K562 (cell line): ENCODE measurements around the gene CSNK1A1L. TPM values are rescaled to one million over a fixed set of nuclear protein-coding genes. Genes with fewer than 3 reads are reported as not detected.

Experiments
- ATAC-seq: fragments of 200-7000 bp; cut with Tn5 transposase; 3 replicates; pipeline ENCODE4 v1.9.1; 2020; ENCODE audit warnings: moderate library complexity
- BruUV-seq: library from RNA; stranded (reverse); fragments of 400-500 nt; replicated peaks from 2 replicates; lab custom pipeline; 2021; lab: Mats Ljungman, UMichigan
- CTCF ChIA-PET: fragments of 300-600 bp; formaldehyde crosslinking; extraction: SDS; loops from one replicate; lab custom pipeline; 2021; ENCODE audit warnings: low intra/inter-chr PET ratio; lab: Yijun Ruan, JAX
- POLR2A ChIA-PET: fragments of 300-600, 350-650 bp; sonication (Branson Sonifier 250); formaldehyde crosslinking; extraction: SDS; loops from one replicate; lab custom pipeline; 2021; ENCODE audit warnings: antibody characterized with exemption, inconsistent platforms; lab: Yijun Ruan, JAX
- DNase-seq, 4 experiments: peaks; one replicate each; pipeline versions ENCODE4 v3.0.0 to v3.0.0-alpha.2; 2011 to 2018; ENCODE audit warnings: low spot score in 3 of 4, mixed read lengths in 3 of 4; ENCODE audit errors: extremely low read depth in 1 of 4
- FAIRE-seq: peaks from 2 replicates; lab custom pipeline; 2011; peaks lifted over from hg19 to GRCh38; lab: Jason Lieb, UNC
- H2AFZ ChIP-seq: 2 replicates; pipeline ENCODE4 v1.6.0; 2011; ENCODE audit warnings: low read depth, low read length, control low read depth, inconsistent platforms
- H3K27ac ChIP-seq: fragments of 200-600 bp; 3 replicates; pipeline ENCODE4 v1.8.0; 2011; ENCODE audit warnings: low read depth, mild to moderate bottlenecking, control low read depth, inconsistent platforms, low read length, moderate library complexity, mixed read lengths; ENCODE audit errors: extremely low read depth
- H3K27me3 ChIP-seq, 2 experiments: fragments of 300-600 bp in 1 of 2; 2 replicates in 1 of 2; 3 replicates in 1 of 2; pipeline versions ENCODE4 v1.6.0 to v1.8.0; 2011; ENCODE audit warnings: inconsistent platforms in 2 of 2, low read length in 2 of 2, mild to moderate bottlenecking in 1 of 2, mixed read lengths in 1 of 2, moderate library complexity in 1 of 2; ENCODE audit not compliant: control insufficient read depth in 2 of 2, insufficient read depth in 2 of 2
- H3K36me3 ChIP-seq: fragments of 300-600 bp; 3 replicates; pipeline ENCODE4 v1.8.0; 2011; ENCODE audit warnings: mild to moderate bottlenecking, low read length, inconsistent platforms; ENCODE audit not compliant: control insufficient read depth, insufficient read depth
- H3K4me1 ChIP-seq, 2 experiments: fragments of 200-600 bp in 1 of 2; replicated peaks in 1 of 2; 2 replicates in 1 of 2; 3 replicates in 1 of 2; pipeline versions ENCODE4 v1.5.1 to v1.8.0; 2011; ENCODE audit warnings: inconsistent platforms in 2 of 2, low read length in 2 of 2, mild to moderate bottlenecking in 1 of 2, mixed read lengths in 1 of 2, moderate library complexity in 1 of 2; ENCODE audit not compliant: control insufficient read depth in 2 of 2, insufficient read depth in 2 of 2
- H3K4me2 ChIP-seq: 2 replicates; pipeline ENCODE4 v1.6.1; 2011; ENCODE audit warnings: low read length, control low read depth, inconsistent platforms, mixed read lengths; ENCODE audit not compliant: insufficient read depth
- H3K4me3 ChIP-seq: fragments of 200-600 bp; sonication (generic), shearing (Covaris generic); 2 replicates; pipeline ENCODE4 v1.5.1; 2016; ENCODE audit warnings: control low read depth, inconsistent platforms
- H3K79me2 ChIP-seq: fragments of 200-600 bp; 3 replicates; pipeline ENCODE4 v1.8.0; 2011; ENCODE audit warnings: low read length, inconsistent platforms; ENCODE audit not compliant: control insufficient read depth, insufficient read depth
- H3K9ac ChIP-seq, 2 experiments: 2 replicates each; pipeline versions ENCODE4 v1.6.0 to v1.6.1; 2011; ENCODE audit warnings: low read depth in 2 of 2, low read length in 2 of 2, control low read depth in 1 of 2, inconsistent platforms in 1 of 2, mild to moderate bottlenecking in 1 of 2, mixed read lengths in 1 of 2; ENCODE audit not compliant: insufficient read depth in 1 of 2
- H3K9me1 ChIP-seq: one replicate; pipeline ENCODE4 v1.6.0; 2011; ENCODE audit warnings: inconsistent platforms, mild to moderate bottlenecking, low read length, moderate library complexity; ENCODE audit not compliant: control insufficient read depth, insufficient read depth
- H3K9me3 ChIP-seq: replicated peaks from 2 replicates; pipeline ENCODE4 v1.5.1; 2011; ENCODE audit warnings: low read depth, low read length, inconsistent platforms; ENCODE audit not compliant: control insufficient read depth, insufficient read depth
- H4K20me1 ChIP-seq: replicated peaks from 2 replicates; pipeline ENCODE4 v1.6.1; 2011; ENCODE audit warnings: low read length, inconsistent platforms, mixed read lengths; ENCODE audit not compliant: control insufficient read depth, insufficient read depth
- ID3 ChIP-seq, 2 experiments: fragments of 250-450 bp in 1 of 2; fragments of 450-650 bp in 1 of 2; sonication (Bioruptor Pico) in 1 of 2; IDR thresholded peaks; 2 replicates each; pipeline versions ENCODE4 v1.6.1 to v1.8.0; 2016 to 2021; ENCODE audit warnings: mild to moderate bottlenecking in 2 of 2, moderate library complexity in 2 of 2, missing compliant biosample characterization in 1 of 2, missing genetic modification characterization in 1 of 2
- JUN ChIP-seq, 2 experiments: sonication (generic) in 1 of 2; formaldehyde crosslinking in 1 of 2; IDR thresholded peaks; 2 replicates each; pipeline versions ENCODE4 v1.6.1 to v1.8.0; 2012 to 2022; ENCODE audit warnings: borderline replicate concordance in 2 of 2, mild to moderate bottlenecking in 2 of 2, improper control_type of control experiment in 1 of 2, low read depth in 1 of 2, low read length in 1 of 2, missing genetic modification reagents in 1 of 2
- KAT7 ChIP-seq: sonication (generic); formaldehyde crosslinking; IDR thresholded peaks from 2 replicates; pipeline ENCODE4 v1.8.0; 2022; ENCODE audit warnings: missing genetic modification reagents, mild to moderate bottlenecking, borderline replicate concordance
- NONO ChIP-seq, 2 experiments: fragments of 200-400 bp in 1 of 2; fragments of 450-650 bp in 1 of 2; formaldehyde crosslinking in 1 of 2; IDR thresholded peaks; 2 replicates each; pipeline ENCODE4 v1.6.1; 2017; ENCODE audit warnings: low read depth in 2 of 2, mild to moderate bottlenecking in 2 of 2, moderate library complexity in 2 of 2, low read length in 1 of 2
- RBBP5 ChIP-seq: fragments of 200-600 bp; sonication (generic); IDR thresholded peaks from 2 replicates; pipeline ENCODE4 v1.6.1; 2012; ENCODE audit warnings: borderline replicate concordance, mild to moderate bottlenecking, low read length, control low read depth, inconsistent platforms; ENCODE audit not compliant: insufficient read depth, poor library complexity, severe bottlenecking
- SMAD3 ChIP-seq: fragments of 450-650 bp; formaldehyde crosslinking; conservative IDR thresholded peaks from 2 replicates; pipeline ENCODE4 v1.4.0; 2020; ENCODE audit warnings: mild to moderate bottlenecking
- SMARCA4 ChIP-seq: fragments of 450-650 bp; IDR thresholded peaks from 2 replicates; pipeline ENCODE4 v1.6.1; 2016
- VEZF1 ChIP-seq: fragments of 200-800 bp; sonication (Bioruptor generic); IDR thresholded peaks from 2 replicates; pipeline ENCODE4 v1.6.1; 2017; ENCODE audit warnings: missing genetic modification characterization, missing compliant biosample characterization
- ZC3H11A ChIP-seq: IDR thresholded peaks from 2 replicates; pipeline ENCODE4 v1.6.1; 2012; ENCODE audit warnings: low read depth, low read length, improper control_type of control experiment
- ZFP1 ChIP-seq: fragments of 450-650 bp; formaldehyde crosslinking; IDR thresholded peaks from 2 replicates; pipeline ENCODE4 v1.4.0; 2020; ENCODE audit warnings: mild to moderate bottlenecking, mixed read lengths
- WGBS: fragments of 100-300 bp; shearing (Covaris generic); methylation state at CpG from one replicate; pipeline ENCODE4 v1.1.6; 2016; ENCODE audit warnings: low coverage, mixed read lengths; ENCODE audit not compliant: insufficient coverage; ENCODE audit errors: missing lambda C conversion rate; 5-methylcytosine and 5-hydroxymethylcytosine counted together
- in situ Hi-C: fragments of 300-500 bp; cut with MboI; formaldehyde crosslinking; loops from 4 replicates; pipeline ENCODE4 v1.15.0; 2018; ENCODE audit warnings: inconsistent platforms, mixed read lengths
- intact Hi-C: fragments of 100-400 bp; cut with micrococcal nuclease; formaldehyde crosslinking; loops from 2 replicates; pipeline ENCODE4 v1.14.2; 2022
- polyA plus RNA-seq, 8 experiments: library from polyadenylated mRNA; depleted of rRNA in 4 of 8; stranded (reverse) in 5 of 8; unstranded in 3 of 8; fragments of >200 nt; fragmentation: Nextera tagmentation in 2 of 8; fragmentation: Illumina TruSeq in 1 of 8; extraction: Ambion mirVana in 2 of 8; extraction: Trizol in 1 of 8; gene quantifications; 2 replicates each; pipeline versions ENCODE4 v1.2.1 to v1.2.3, GENCODE V29; 2011 to 2014; ENCODE audit warnings: inconsistent platforms in 1 of 8, missing spikeins in 1 of 8
- total RNA-seq, 7 experiments: library from RNA; depleted of rRNA in 6 of 7; stranded (reverse); fragments of >200 nt in 6 of 7; fragmentation: Illumina TruSeq in 2 of 7; extraction: Trizol in 2 of 7; gene quantifications; 2 replicates each; pipeline versions ENCODE4 v1.2.1 to v1.2.3, GENCODE V29; 2011 to 2021; ENCODE audit warnings: low replicate concordance in 1 of 7
- TF ChIP-seq, protein P1 (sequence below): fragments of 200-800 bp; sonication (Bioruptor generic); IDR thresholded peaks from 2 replicates; pipeline ENCODE4 v1.6.1; 2016; ENCODE audit warnings: missing genetic modification characterization, missing compliant biosample characterization
- TF ChIP-seq, protein P2 (sequence below): sonication (generic); formaldehyde crosslinking; IDR thresholded peaks from 2 replicates; pipeline ENCODE4 v1.8.1; 2022; ENCODE audit warnings: missing genetic modification reagents

The CSNK1A1L gene
- total and polyA plus RNA-seq, 9 of the 15 experiments (the other 6 are each of a cell fraction or from before 2014, with no cell fraction given): not detected

GRCh38 chr13:37085606-37086005 is 19.9 kb downstream of the CSNK1A1L start:
- H3K9ac ChIP-seq: no peak overlapping the region
- H3K27ac ChIP-seq: no peak overlapping the region
- H2AFZ ChIP-seq: no peak overlapping the region
- ATAC-seq (no peak), FAIRE-seq (no peak), DNase-seq (no peak)
- H3K4me3 ChIP-seq: no peak overlapping the region
- ChIA-PET POLR2A (no interaction called here), CTCF (no interaction called here)
- no peaks in the 10 kb centered on the region for H3K9me3 ChIP-seq
- in situ Hi-C loops (loop anchor here (25.0 kb wide), 1 partner anchor 1802 kb away; no protein-coding TSS in a partner anchor), intact Hi-C loops (no loop called here)
- no peaks in the 10 kb centered on the region; a peak in 1 of 5 replicates for H3K27me3 ChIP-seq
- H3K4me2 ChIP-seq: no peak overlapping the region
- WGBS: 0% methylated on average over 2 of the region's 2 CpGs
- H3K9me1 ChIP-seq: no peaks in the 10 kb centered on the region
- no peaks in the 10 kb centered on the region for H3K36me3 ChIP-seq
- no peaks in the 10 kb centered on the region for H4K20me1 ChIP-seq
- no peaks in the 10 kb centered on the region for H3K4me1 ChIP-seq
- H3K79me2 ChIP-seq: no peaks in the 10 kb centered on the region
- no TSS peak for BruUV-seq
- TF ChIP-seq NONO (IDR thresholded peaks at IDR 0.05; ENCODE audit: low read depth in 2 of 2, low read length in 1 of 2): no peak
- TF ChIP-seq JUN (IDR thresholded peaks at IDR 0.05; ENCODE audit: borderline replicate concordance, low read depth, low read length): no peak
- TF ChIP-seq JUN (CRISPR knock-in tag; IDR thresholded peaks at IDR 0.05; ENCODE audit: borderline replicate concordance): no peak
- TF ChIP-seq, protein P1, sequence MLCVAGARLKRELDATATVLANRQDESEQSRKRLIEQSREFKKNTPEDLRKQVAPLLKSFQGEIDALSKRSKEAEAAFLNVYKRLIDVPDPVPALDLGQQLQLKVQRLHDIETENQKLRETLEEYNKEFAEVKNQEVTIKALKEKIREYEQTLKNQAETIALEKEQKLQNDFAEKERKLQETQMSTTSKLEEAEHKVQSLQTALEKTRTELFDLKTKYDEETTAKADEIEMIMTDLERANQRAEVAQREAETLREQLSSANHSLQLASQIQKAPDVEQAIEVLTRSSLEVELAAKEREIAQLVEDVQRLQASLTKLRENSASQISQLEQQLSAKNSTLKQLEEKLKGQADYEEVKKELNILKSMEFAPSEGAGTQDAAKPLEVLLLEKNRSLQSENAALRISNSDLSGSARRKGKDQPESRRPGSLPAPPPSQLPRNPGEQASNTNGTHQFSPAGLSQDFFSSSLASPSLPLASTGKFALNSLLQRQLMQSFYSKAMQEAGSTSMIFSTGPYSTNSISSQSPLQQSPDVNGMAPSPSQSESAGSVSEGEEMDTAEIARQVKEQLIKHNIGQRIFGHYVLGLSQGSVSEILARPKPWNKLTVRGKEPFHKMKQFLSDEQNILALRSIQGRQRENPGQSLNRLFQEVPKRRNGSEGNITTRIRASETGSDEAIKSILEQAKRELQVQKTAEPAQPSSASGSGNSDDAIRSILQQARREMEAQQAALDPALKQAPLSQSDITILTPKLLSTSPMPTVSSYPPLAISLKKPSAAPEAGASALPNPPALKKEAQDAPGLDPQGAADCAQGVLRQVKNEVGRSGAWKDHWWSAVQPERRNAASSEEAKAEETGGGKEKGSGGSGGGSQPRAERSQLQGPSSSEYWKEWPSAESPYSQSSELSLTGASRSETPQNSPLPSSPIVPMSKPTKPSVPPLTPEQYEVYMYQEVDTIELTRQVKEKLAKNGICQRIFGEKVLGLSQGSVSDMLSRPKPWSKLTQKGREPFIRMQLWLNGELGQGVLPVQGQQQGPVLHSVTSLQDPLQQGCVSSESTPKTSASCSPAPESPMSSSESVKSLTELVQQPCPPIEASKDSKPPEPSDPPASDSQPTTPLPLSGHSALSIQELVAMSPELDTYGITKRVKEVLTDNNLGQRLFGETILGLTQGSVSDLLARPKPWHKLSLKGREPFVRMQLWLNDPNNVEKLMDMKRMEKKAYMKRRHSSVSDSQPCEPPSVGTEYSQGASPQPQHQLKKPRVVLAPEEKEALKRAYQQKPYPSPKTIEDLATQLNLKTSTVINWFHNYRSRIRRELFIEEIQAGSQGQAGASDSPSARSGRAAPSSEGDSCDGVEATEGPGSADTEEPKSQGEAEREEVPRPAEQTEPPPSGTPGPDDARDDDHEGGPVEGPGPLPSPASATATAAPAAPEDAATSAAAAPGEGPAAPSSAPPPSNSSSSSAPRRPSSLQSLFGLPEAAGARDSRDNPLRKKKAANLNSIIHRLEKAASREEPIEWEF (CRISPR knock-in tag): no peak
- TF ChIP-seq ZC3H11A: no peak
- TF ChIP-seq ID3 (CRISPR knock-in tag; IDR thresholded peaks at IDR 0.05): no peak
- TF ChIP-seq ID3 (tag; IDR thresholded peaks at IDR 0.05): no peak
- no peak for TF ChIP-seq VEZF1 (CRISPR knock-in tag)
- TF ChIP-seq, protein P2, sequence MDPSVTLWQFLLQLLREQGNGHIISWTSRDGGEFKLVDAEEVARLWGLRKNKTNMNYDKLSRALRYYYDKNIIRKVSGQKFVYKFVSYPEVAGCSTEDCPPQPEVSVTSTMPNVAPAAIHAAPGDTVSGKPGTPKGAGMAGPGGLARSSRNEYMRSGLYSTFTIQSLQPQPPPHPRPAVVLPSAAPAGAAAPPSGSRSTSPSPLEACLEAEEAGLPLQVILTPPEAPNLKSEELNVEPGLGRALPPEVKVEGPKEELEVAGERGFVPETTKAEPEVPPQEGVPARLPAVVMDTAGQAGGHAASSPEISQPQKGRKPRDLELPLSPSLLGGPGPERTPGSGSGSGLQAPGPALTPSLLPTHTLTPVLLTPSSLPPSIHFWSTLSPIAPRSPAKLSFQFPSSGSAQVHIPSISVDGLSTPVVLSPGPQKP (CRISPR knock-in tag): no peak
- TF ChIP-seq SMARCA4: no peak
- TF ChIP-seq ZFP1 (CRISPR knock-in tag): no peak
- TF ChIP-seq KAT7 (CRISPR knock-in tag): no peak
- TF ChIP-seq RBBP5: no peak
- no peak for TF ChIP-seq SMAD3
